K562 (cell line): ENCODE data around the gene COQ8B. TPM values are rescaled to one million over a fixed set of nuclear protein-coding genes. Genes with fewer than 3 reads are reported as not detected.

Source experiments
- KAT7 ChIP-seq: sonication (generic); formaldehyde crosslinking; IDR thresholded peaks from 2 replicates; pipeline ENCODE4 v1.8.0; 2022; ENCODE audit warnings: missing genetic modification reagents, mild to moderate bottlenecking, borderline replicate concordance
- TCF3 ChIP-seq: sonication (generic); formaldehyde crosslinking; IDR thresholded peaks from 2 replicates; pipeline ENCODE4 v1.4.0; 2020; ENCODE audit warnings: mild to moderate bottlenecking, missing genetic modification reagents
- ZNF699 ChIP-seq: fragments of 250-450 bp; sonication (Bioruptor Pico); IDR thresholded peaks from 2 replicates; pipeline ENCODE4 v1.8.0; 2021; ENCODE audit warnings: mild to moderate bottlenecking, moderate library complexity; ENCODE audit not compliant: insufficient replicate concordance
- polyA plus RNA-seq, 8 experiments: library from polyadenylated mRNA; depleted of rRNA in 4 of 8; stranded (reverse) in 5 of 8; unstranded in 3 of 8; fragments of >200 nt; fragmentation: Nextera tagmentation in 2 of 8; fragmentation: Illumina TruSeq in 1 of 8; extraction: Ambion mirVana in 2 of 8; extraction: Trizol in 1 of 8; gene quantifications; 2 replicates each; pipeline versions ENCODE4 v1.2.1 to v1.2.3, GENCODE V29; 2011 to 2014; ENCODE audit warnings: inconsistent platforms in 1 of 8, missing spikeins in 1 of 8
- total RNA-seq, 7 experiments: library from RNA; depleted of rRNA in 6 of 7; stranded (reverse); fragments of >200 nt in 6 of 7; fragmentation: Illumina TruSeq in 2 of 7; extraction: Trizol in 2 of 7; gene quantifications; 2 replicates each; pipeline versions ENCODE4 v1.2.1 to v1.2.3, GENCODE V29; 2011 to 2021; ENCODE audit warnings: low replicate concordance in 1 of 7
- TF ChIP-seq, protein P1 (sequence below): fragments of 450-650 bp; IDR thresholded peaks from 2 replicates; pipeline ENCODE4 v1.6.1; 2016; ENCODE audit warnings: mild to moderate bottlenecking, moderate library complexity
- TF ChIP-seq, protein P2 (sequence below): fragments of 450-650 bp; IDR thresholded peaks from 2 replicates; pipeline ENCODE4 v1.6.1; 2017; ENCODE audit warnings: mild to moderate bottlenecking, moderate library complexity
- TF ChIP-seq, protein P3 (sequence below): fragments of 450-650 bp; IDR thresholded peaks from 2 replicates; pipeline ENCODE4 v1.6.1; 2016
- TF ChIP-seq, protein P4 (sequence below), 2 experiments: fragments of 450-650 bp; IDR thresholded peaks; 2 replicates each; pipeline ENCODE4 v1.6.1; 2016
- TF ChIP-seq, protein P5 (sequence below): fragments of 450-650 bp; conservative IDR thresholded peaks from 2 replicates; pipeline ENCODE4 v1.6.1; 2016; ENCODE audit warnings: missing genetic modification characterization, low read depth, mild to moderate bottlenecking, control low read depth, missing compliant biosample characterization

COQ8B gene
- total and polyA plus RNA-seq, 9 of the 15 experiments (the other 6 are each of a cell fraction or from before 2014, with no cell fraction given), result 0.41 to 32.3 (median 12.9) TPM

DNA sequence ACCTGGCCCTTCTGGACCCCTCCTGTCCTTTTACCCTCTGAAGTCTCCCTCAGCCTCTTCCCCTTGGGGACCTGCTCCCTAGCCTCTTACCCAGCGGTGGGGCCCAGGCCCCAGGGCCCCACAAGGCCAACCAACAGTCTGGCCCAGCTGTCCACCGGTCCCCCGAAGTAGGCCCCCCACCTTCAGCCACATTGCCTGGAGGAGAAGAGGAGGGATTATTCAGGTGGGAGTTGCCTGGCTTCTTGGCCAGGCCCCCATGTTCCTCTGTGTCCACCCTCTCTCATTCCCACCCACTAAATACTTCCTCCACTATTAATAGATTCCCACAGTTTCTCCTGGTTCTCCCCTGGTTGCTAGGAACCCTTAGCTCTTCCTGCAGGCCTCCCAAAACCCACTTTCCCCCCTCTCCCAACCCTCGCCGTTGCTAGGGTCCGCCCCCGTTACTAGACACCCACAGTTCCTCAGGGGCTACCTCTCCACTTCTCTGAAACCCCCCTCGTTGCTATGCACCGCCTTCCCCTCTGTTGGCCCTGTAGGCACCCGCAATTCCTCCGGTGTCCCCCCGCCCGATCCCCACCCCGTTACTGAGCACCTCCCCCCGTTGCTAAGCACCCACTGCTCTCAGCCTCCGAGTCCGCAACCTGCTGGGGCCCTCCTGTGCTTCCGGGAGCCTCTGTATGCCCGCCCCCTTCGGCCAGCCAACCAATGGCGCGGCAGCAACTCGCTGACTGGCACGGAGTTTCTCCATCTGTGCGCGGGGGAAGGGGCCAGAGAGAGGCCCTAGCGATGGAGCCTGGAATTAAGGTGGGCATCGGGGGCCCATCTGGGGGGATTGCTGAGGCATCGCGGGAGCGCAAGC is 2.0 kb downstream of the COQ8B start (continued):
- TF ChIP-seq, protein P1, sequence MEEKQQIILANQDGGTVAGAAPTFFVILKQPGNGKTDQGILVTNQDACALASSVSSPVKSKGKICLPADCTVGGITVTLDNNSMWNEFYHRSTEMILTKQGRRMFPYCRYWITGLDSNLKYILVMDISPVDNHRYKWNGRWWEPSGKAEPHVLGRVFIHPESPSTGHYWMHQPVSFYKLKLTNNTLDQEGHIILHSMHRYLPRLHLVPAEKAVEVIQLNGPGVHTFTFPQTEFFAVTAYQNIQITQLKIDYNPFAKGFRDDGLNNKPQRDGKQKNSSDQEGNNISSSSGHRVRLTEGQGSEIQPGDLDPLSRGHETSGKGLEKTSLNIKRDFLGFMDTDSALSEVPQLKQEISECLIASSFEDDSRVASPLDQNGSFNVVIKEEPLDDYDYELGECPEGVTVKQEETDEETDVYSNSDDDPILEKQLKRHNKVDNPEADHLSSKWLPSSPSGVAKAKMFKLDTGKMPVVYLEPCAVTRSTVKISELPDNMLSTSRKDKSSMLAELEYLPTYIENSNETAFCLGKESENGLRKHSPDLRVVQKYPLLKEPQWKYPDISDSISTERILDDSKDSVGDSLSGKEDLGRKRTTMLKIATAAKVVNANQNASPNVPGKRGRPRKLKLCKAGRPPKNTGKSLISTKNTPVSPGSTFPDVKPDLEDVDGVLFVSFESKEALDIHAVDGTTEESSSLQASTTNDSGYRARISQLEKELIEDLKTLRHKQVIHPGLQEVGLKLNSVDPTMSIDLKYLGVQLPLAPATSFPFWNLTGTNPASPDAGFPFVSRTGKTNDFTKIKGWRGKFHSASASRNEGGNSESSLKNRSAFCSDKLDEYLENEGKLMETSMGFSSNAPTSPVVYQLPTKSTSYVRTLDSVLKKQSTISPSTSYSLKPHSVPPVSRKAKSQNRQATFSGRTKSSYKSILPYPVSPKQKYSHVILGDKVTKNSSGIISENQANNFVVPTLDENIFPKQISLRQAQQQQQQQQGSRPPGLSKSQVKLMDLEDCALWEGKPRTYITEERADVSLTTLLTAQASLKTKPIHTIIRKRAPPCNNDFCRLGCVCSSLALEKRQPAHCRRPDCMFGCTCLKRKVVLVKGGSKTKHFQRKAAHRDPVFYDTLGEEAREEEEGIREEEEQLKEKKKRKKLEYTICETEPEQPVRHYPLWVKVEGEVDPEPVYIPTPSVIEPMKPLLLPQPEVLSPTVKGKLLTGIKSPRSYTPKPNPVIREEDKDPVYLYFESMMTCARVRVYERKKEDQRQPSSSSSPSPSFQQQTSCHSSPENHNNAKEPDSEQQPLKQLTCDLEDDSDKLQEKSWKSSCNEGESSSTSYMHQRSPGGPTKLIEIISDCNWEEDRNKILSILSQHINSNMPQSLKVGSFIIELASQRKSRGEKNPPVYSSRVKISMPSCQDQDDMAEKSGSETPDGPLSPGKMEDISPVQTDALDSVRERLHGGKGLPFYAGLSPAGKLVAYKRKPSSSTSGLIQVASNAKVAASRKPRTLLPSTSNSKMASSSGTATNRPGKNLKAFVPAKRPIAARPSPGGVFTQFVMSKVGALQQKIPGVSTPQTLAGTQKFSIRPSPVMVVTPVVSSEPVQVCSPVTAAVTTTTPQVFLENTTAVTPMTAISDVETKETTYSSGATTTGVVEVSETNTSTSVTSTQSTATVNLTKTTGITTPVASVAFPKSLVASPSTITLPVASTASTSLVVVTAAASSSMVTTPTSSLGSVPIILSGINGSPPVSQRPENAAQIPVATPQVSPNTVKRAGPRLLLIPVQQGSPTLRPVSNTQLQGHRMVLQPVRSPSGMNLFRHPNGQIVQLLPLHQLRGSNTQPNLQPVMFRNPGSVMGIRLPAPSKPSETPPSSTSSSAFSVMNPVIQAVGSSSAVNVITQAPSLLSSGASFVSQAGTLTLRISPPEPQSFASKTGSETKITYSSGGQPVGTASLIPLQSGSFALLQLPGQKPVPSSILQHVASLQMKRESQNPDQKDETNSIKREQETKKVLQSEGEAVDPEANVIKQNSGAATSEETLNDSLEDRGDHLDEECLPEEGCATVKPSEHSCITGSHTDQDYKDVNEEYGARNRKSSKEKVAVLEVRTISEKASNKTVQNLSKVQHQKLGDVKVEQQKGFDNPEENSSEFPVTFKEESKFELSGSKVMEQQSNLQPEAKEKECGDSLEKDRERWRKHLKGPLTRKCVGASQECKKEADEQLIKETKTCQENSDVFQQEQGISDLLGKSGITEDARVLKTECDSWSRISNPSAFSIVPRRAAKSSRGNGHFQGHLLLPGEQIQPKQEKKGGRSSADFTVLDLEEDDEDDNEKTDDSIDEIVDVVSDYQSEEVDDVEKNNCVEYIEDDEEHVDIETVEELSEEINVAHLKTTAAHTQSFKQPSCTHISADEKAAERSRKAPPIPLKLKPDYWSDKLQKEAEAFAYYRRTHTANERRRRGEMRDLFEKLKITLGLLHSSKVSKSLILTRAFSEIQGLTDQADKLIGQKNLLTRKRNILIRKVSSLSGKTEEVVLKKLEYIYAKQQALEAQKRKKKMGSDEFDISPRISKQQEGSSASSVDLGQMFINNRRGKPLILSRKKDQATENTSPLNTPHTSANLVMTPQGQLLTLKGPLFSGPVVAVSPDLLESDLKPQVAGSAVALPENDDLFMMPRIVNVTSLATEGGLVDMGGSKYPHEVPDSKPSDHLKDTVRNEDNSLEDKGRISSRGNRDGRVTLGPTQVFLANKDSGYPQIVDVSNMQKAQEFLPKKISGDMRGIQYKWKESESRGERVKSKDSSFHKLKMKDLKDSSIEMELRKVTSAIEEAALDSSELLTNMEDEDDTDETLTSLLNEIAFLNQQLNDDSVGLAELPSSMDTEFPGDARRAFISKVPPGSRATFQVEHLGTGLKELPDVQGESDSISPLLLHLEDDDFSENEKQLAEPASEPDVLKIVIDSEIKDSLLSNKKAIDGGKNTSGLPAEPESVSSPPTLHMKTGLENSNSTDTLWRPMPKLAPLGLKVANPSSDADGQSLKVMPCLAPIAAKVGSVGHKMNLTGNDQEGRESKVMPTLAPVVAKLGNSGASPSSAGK, result no peak
- TF ChIP-seq ZNF699 (no peak), KAT7 (no peak), TCF3 (no peak)
- TF ChIP-seq, protein P2, sequence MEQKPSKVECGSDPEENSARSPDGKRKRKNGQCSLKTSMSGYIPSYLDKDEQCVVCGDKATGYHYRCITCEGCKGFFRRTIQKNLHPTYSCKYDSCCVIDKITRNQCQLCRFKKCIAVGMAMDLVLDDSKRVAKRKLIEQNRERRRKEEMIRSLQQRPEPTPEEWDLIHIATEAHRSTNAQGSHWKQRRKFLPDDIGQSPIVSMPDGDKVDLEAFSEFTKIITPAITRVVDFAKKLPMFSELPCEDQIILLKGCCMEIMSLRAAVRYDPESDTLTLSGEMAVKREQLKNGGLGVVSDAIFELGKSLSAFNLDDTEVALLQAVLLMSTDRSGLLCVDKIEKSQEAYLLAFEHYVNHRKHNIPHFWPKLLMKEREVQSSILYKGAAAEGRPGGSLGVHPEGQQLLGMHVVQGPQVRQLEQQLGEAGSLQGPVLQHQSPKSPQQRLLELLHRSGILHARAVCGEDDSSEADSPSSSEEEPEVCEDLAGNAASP, result no peak
- TF ChIP-seq, protein P3, sequence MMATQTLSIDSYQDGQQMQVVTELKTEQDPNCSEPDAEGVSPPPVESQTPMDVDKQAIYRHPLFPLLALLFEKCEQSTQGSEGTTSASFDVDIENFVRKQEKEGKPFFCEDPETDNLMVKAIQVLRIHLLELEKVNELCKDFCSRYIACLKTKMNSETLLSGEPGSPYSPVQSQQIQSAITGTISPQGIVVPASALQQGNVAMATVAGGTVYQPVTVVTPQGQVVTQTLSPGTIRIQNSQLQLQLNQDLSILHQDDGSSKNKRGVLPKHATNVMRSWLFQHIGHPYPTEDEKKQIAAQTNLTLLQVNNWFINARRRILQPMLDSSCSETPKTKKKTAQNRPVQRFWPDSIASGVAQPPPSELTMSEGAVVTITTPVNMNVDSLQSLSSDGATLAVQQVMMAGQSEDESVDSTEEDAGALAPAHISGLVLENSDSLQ, result peak; percentile 99
- TF ChIP-seq, protein P4, sequence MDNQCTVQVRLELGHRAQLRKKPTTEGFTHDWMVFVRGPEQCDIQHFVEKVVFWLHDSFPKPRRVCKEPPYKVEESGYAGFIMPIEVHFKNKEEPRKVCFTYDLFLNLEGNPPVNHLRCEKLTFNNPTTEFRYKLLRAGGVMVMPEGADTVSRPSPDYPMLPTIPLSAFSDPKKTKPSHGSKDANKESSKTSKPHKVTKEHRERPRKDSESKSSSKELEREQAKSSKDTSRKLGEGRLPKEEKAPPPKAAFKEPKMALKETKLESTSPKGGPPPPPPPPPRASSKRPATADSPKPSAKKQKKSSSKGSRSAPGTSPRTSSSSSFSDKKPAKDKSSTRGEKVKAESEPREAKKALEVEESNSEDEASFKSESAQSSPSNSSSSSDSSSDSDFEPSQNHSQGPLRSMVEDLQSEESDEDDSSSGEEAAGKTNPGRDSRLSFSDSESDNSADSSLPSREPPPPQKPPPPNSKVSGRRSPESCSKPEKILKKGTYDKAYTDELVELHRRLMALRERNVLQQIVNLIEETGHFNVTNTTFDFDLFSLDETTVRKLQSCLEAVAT (IDR thresholded peaks at IDR 0.05), result no peak
- TF ChIP-seq, protein P5, sequence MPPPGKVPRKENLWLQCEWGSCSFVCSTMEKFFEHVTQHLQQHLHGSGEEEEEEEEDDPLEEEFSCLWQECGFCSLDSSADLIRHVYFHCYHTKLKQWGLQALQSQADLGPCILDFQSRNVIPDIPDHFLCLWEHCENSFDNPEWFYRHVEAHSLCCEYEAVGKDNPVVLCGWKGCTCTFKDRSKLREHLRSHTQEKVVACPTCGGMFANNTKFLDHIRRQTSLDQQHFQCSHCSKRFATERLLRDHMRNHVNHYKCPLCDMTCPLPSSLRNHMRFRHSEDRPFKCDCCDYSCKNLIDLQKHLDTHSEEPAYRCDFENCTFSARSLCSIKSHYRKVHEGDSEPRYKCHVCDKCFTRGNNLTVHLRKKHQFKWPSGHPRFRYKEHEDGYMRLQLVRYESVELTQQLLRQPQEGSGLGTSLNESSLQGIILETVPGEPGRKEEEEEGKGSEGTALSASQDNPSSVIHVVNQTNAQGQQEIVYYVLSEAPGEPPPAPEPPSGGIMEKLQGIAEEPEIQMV (tag), result no peak
